Activated CD8-positive, alpha-beta memory T cell treated with anti-CD3 and anti-CD28 coated beads, Interleukin-2, amount 50 U/mL, for 48 hours (primary cell): ENCODE results near the gene OPHN1.

ENCODE experiments used
- DNase-seq: peaks from one replicate; pipeline ENCODE4 v3.0.0-alpha.2; 2020

OPHN1 gene

GRCh38 chrX:68234171-68234910 is 199.0 kb downstream of the OPHN1 start:
- no peak for DNase-seq

GRCh38 chrX:68232206-68232605 is 201.1 kb downstream of the OPHN1 start:
- DNase-seq = no peak

- no peak for DNase-seq
Measured at GRCh38 chrX:68209008-68209407, 224.3 kb downstream of the OPHN1 start.

- no peak for DNase-seq
Measured at GRCh38 chrX:68204521-68205038, 228.7 kb downstream of the OPHN1 start.

GRCh38 chrX:68203646-68204045 is 229.6 kb downstream of the OPHN1 start:
- DNase-seq = no peak

- DNase-seq = no peak
Measured at GRCh38 chrX:68203211-68203610, 230.1 kb downstream of the OPHN1 start.

- no peak for DNase-seq
Measured at GRCh38 chrX:68199062-68199848, 234.0 kb downstream of the OPHN1 start.

GRCh38 chrX:68196939-68197791 is 236.1 kb downstream of the OPHN1 start:
- no peak for DNase-seq

GRCh38 chrX:68195561-68195960 is 237.7 kb downstream of the OPHN1 start:
- DNase-seq = no peak

GRCh38 chrX:68193786-68194185 is 239.5 kb downstream of the OPHN1 start:
- no peak for DNase-seq

- DNase-seq = no peak
Measured at GRCh38 chrX:68193234-68193633, 240.1 kb downstream of the OPHN1 start.

- no peak for DNase-seq
Measured at GRCh38 chrX:68190799-68191198, 242.5 kb downstream of the OPHN1 start.

- no peak for DNase-seq
Measured at GRCh38 chrX:68186552-68187262, 246.6 kb downstream of the OPHN1 start.

- DNase-seq = no peak
Measured at GRCh38 chrX:68185161-68185560, 248.1 kb downstream of the OPHN1 start.

GRCh38 chrX:68183612-68184214 is 249.6 kb downstream of the OPHN1 start:
- DNase-seq = no peak

GRCh38 chrX:68180579-68180978 is 252.7 kb downstream of the OPHN1 start:
- DNase-seq = no peak

GRCh38 chrX:68179355-68179754 is 253.9 kb downstream of the OPHN1 start:
- DNase-seq = no peak

GRCh38 chrX:68177542-68177941 is 255.8 kb downstream of the OPHN1 start:
- DNase-seq = no peak

- no peak for DNase-seq
Measured at GRCh38 chrX:68175562-68175961, 257.7 kb downstream of the OPHN1 start.

GRCh38 chrX:68163441-68163840 is 269.9 kb downstream of the OPHN1 start:
- DNase-seq = no peak

- DNase-seq = no peak
Measured at GRCh38 chrX:68147848-68148247, 285.4 kb downstream of the OPHN1 start.

- DNase-seq = no peak
Measured at GRCh38 chrX:68146054-68146453, 287.2 kb downstream of the OPHN1 start.
